HEK293 (cell line): ENCODE data around the gene SERTAD3.

ENCODE experiments used
- ZBTB26 ChIP-seq: fragments of 450-650 bp; formaldehyde crosslinking; optimal IDR thresholded peaks from 2 replicates; pipeline ENCODE3; 2016; ENCODE audit warnings: missing biosample characterization, mild to moderate bottlenecking, missing genetic modification characterization
- ZNF174 ChIP-seq: fragments of 450-650 bp; formaldehyde crosslinking; IDR thresholded peaks from 2 replicates; pipeline ENCODE4 v1.5.0; 2017; ENCODE audit warnings: missing biosample characterization, mild to moderate bottlenecking, missing genetic modification characterization
- TF ChIP-seq, protein P1 (sequence below): fragments of 450-650 bp; formaldehyde crosslinking; IDR thresholded peaks from 2 replicates; pipeline ENCODE4 v1.5.1; 2016; ENCODE audit warnings: missing biosample characterization, missing genetic modification characterization
- TF ChIP-seq, protein P2 (sequence below): fragments of 450-650 bp; formaldehyde crosslinking; IDR thresholded peaks from 2 replicates; pipeline ENCODE4 v1.5.1; 2016; ENCODE audit warnings: missing biosample characterization, missing genetic modification characterization, low read depth
- TF ChIP-seq, protein P3 (sequence below): fragments of 450-650 bp; IDR thresholded peaks from 2 replicates; pipeline ENCODE4 v1.5.1; 2018; ENCODE audit warnings: missing biosample characterization, missing genetic modification characterization

GRCh38 chr19:40416918-40417642 lies 27.1 kb downstream of the SERTAD3 start:
- TF ChIP-seq, protein P1, sequence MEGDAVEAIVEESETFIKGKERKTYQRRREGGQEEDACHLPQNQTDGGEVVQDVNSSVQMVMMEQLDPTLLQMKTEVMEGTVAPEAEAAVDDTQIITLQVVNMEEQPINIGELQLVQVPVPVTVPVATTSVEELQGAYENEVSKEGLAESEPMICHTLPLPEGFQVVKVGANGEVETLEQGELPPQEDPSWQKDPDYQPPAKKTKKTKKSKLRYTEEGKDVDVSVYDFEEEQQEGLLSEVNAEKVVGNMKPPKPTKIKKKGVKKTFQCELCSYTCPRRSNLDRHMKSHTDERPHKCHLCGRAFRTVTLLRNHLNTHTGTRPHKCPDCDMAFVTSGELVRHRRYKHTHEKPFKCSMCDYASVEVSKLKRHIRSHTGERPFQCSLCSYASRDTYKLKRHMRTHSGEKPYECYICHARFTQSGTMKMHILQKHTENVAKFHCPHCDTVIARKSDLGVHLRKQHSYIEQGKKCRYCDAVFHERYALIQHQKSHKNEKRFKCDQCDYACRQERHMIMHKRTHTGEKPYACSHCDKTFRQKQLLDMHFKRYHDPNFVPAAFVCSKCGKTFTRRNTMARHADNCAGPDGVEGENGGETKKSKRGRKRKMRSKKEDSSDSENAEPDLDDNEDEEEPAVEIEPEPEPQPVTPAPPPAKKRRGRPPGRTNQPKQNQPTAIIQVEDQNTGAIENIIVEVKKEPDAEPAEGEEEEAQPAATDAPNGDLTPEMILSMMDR: no peak
- peak; percentile 16 for TF ChIP-seq ZBTB26 (tag by site-specific recombination)
- TF ChIP-seq, protein P2, sequence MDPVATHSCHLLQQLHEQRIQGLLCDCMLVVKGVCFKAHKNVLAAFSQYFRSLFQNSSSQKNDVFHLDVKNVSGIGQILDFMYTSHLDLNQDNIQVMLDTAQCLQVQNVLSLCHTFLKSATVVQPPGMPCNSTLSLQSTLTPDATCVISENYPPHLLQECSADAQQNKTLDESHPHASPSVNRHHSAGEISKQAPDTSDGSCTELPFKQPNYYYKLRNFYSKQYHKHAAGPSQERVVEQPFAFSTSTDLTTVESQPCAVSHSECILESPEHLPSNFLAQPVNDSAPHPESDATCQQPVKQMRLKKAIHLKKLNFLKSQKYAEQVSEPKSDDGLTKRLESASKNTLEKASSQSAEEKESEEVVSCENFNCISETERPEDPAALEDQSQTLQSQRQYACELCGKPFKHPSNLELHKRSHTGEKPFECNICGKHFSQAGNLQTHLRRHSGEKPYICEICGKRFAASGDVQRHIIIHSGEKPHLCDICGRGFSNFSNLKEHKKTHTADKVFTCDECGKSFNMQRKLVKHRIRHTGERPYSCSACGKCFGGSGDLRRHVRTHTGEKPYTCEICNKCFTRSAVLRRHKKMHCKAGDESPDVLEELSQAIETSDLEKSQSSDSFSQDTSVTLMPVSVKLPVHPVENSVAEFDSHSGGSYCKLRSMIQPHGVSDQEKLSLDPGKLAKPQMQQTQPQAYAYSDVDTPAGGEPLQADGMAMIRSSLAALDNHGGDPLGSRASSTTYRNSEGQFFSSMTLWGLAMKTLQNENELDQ (tag by site-specific recombination): no peak
- TF ChIP-seq, protein P3, sequence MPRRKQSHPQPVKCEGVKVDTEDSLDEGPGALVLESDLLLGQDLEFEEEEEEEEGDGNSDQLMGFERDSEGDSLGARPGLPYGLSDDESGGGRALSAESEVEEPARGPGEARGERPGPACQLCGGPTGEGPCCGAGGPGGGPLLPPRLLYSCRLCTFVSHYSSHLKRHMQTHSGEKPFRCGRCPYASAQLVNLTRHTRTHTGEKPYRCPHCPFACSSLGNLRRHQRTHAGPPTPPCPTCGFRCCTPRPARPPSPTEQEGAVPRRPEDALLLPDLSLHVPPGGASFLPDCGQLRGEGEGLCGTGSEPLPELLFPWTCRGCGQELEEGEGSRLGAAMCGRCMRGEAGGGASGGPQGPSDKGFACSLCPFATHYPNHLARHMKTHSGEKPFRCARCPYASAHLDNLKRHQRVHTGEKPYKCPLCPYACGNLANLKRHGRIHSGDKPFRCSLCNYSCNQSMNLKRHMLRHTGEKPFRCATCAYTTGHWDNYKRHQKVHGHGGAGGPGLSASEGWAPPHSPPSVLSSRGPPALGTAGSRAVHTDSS (tag by site-specific recombination): no peak
- TF ChIP-seq ZNF174 (tag by site-specific recombination): no peak
